Transverse colon (tissue), 4 donors: ENCODE results near the gene ZFAND2B. TPM values are rescaled to one million over a fixed set of nuclear protein-coding genes. Genes with fewer than 3 reads are reported as not detected.

Experiments
- DNase-seq: peaks from one replicate; pipeline ENCODE4 v3.0.0-alpha.2; 2019
- H3K27ac ChIP-seq, 4 donors: fragments of 200-600 bp; sonication (generic); 2 replicates each; pipeline ENCODE4 v1.5.1; 2016 to 2018; ENCODE audit warnings: inconsistent platforms in 4 of 4
- H3K27me3 ChIP-seq: fragments of 200-600 bp; sonication (generic); 2 replicates; pipeline ENCODE4 v1.5.1; 2017; ENCODE audit warnings: inconsistent platforms
- H3K36me3 ChIP-seq, 4 donors: fragments of 200-600 bp; sonication (generic); 2 replicates each; pipeline ENCODE4 v1.5.1; 2017 to 2019; ENCODE audit warnings: inconsistent platforms in 4 of 4
- H3K4me1 ChIP-seq, 4 donors: fragments of 200-600 bp; sonication (generic); 2 replicates each; pipeline ENCODE4 v1.5.1; 2017 to 2020; ENCODE audit warnings: inconsistent platforms in 4 of 4
- H3K4me3 ChIP-seq, 4 donors: fragments of 200-600 bp; sonication (generic); 1 replicate in 1 of 4; 2 replicates in 3 of 4; pipeline versions ENCODE4 v1.5.1 to v1.6.1; 2017 to 2019; ENCODE audit warnings: inconsistent platforms in 4 of 4
- H3K9me3 ChIP-seq, 2 donors: fragments of 200-600 bp; sonication (generic); 2 replicates each; pipeline ENCODE4 v1.5.1; 2017 to 2019; ENCODE audit warnings: inconsistent platforms in 2 of 2
- EP300 ChIP-seq: sonication (generic); formaldehyde crosslinking; IDR thresholded peaks from one replicate; pipeline ENCODE4 v1.6.1; 2017; ENCODE audit warnings: antibody characterized with exemption, low read depth
- POLR2A ChIP-seq: fragments of 450-650 bp; IDR thresholded peaks from one replicate; pipeline ENCODE4 v1.6.1; 2016; ENCODE audit warnings: antibody characterized with exemption, mild to moderate bottlenecking, moderate library complexity
- POLR2AphosphoS5 ChIP-seq, 3 donors: sonication (generic); formaldehyde crosslinking; IDR thresholded peaks; one replicate each; pipeline ENCODE4 v1.6.1; 2016; ENCODE audit warnings: antibody characterized with exemption in 3 of 3
- WGBS, 2 donors: methylation state at CpG; one replicate each; pipeline ENCODE4 v1.1.5; 2018; ENCODE audit warnings: low coverage in 1 of 2; 5-methylcytosine and 5-hydroxymethylcytosine counted together
- in situ Hi-C, 4 donors: fragments of 200-750 bp; cut with MboI; loops; one replicate each; pipeline versions ENCODE4 v1.15.0 to v1.15.1; 2017; ENCODE audit warnings: low sequenced_read_pairs in 3 of 4, low pct_ligation_motif_present in 1 of 4, low pct_unique_long_range_greater_than_20kb in 1 of 4
- intact Hi-C: fragments of 100-400 bp; cut with DNase I; formaldehyde crosslinking; loops from one replicate; pipeline ENCODE4 v1.15.1; 2023; ENCODE audit warnings: low total_unique reads
- total RNA-seq, 4 donors: library from RNA; depleted of rRNA; stranded (reverse); fragments of >200 nt; gene quantifications; one replicate each; pipeline ENCODE4 v1.1.0, GENCODE V29; 2016
- TF ChIP-seq, protein P1 (sequence below), 5 experiments: fragments of 200-600 bp in 3 of 5; fragments of 450-650 bp in 2 of 5; sonication (generic) in 3 of 5; IDR thresholded peaks; 1 replicate in 2 of 5; 2 replicates in 3 of 5; pipeline ENCODE4 v1.5.1; 2016 to 2017; ENCODE audit warnings: antibody characterized with exemption in 5 of 5, inconsistent platforms in 3 of 5, mild to moderate bottlenecking in 2 of 5, moderate library complexity in 1 of 5

The ZFAND2B gene
- total RNA-seq, 4 donors from 2014 or later: 90.2 to 156 (median 119) TPM

DNA sequence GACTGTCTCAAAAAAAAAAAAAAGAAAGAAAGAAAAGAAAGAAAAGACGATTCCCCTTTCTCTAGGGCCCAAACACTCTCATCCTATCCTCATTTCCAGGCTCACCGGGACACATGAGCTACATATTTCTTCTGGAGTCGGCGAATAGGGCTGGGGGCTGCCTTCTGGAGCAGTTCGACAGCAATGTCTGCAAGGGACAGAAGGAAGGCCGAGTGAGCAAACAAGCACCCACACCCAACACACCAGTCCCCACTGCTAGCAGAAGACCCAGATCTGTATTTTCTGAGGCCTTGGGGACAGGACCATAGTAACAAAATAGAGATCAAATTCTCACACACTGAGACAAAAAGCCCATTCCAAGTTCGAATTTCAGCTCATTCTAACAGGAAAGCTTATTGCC lies 31.1 kb upstream of the ZFAND2B start:
- WGBS, 2 donors: 68 to 73% methylated on average over 4 to 7 of the region's 7 CpGs
- peaks cover 0 to 25% (median 11%) of the 10 kb centered on the region in 4 donors for H3K36me3 ChIP-seq
- H3K9me3 ChIP-seq: no peaks in the 10 kb centered on the region
- peak overlapping the region; percentile 93 to 100 (median 96) for H3K27ac ChIP-seq
- TF ChIP-seq, protein P1, sequence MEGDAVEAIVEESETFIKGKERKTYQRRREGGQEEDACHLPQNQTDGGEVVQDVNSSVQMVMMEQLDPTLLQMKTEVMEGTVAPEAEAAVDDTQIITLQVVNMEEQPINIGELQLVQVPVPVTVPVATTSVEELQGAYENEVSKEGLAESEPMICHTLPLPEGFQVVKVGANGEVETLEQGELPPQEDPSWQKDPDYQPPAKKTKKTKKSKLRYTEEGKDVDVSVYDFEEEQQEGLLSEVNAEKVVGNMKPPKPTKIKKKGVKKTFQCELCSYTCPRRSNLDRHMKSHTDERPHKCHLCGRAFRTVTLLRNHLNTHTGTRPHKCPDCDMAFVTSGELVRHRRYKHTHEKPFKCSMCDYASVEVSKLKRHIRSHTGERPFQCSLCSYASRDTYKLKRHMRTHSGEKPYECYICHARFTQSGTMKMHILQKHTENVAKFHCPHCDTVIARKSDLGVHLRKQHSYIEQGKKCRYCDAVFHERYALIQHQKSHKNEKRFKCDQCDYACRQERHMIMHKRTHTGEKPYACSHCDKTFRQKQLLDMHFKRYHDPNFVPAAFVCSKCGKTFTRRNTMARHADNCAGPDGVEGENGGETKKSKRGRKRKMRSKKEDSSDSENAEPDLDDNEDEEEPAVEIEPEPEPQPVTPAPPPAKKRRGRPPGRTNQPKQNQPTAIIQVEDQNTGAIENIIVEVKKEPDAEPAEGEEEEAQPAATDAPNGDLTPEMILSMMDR (IDR thresholded peaks at IDR 0.05): no peak
- TF ChIP-seq POLR2A: no peak
- no peak for TF ChIP-seq POLR2AphosphoS5 (IDR thresholded peaks at IDR 0.05)
- TF ChIP-seq EP300: no peak
- in situ Hi-C loops: loop anchor here in 2 of 4 donors (10.0 kb wide), 1 partner anchor 119 kb away; no protein-coding TSS in a partner anchor
- DNase-seq: no peak
- no peaks in the 10 kb centered on the region for H3K27me3 ChIP-seq
- H3K4me1 ChIP-seq: peaks cover 14 to 47% (median 27%) of the 10 kb centered on the region in 4 donors
- peak overlapping the region in 2 of 4 donors; percentile 57 to 87 for H3K4me3 ChIP-seq
- intact Hi-C loops: no loop called here

- H3K4me1 ChIP-seq: peaks cover 14 to 46% (median 27%) of the 10 kb centered on the region in 4 donors
- peak overlapping the region; percentile 93 to 100 (median 96) for H3K27ac ChIP-seq
- peak overlapping the region; percentile 57 to 100 (median 92) for H3K4me3 ChIP-seq
- H3K36me3 ChIP-seq: peaks cover 0 to 29% (median 14%) of the 10 kb centered on the region in 4 donors
- 2 to 3% methylated on average over 4 to 27 of the region's 45 CpGs for WGBS, 2 donors
- TF ChIP-seq EP300 (no peak), POLR2AphosphoS5 (IDR thresholded peaks at IDR 0.05) (no peak)
- TF ChIP-seq, protein P1 (IDR thresholded peaks at IDR 0.05): peak in 4 of 5 experiments; percentile 7 to 44 (median 14)
- intact Hi-C loops (loop anchor here (2.0 kb wide), 1 partner anchor 105 kb away; no protein-coding TSS in a partner anchor), in situ Hi-C loops (loop anchor here in 2 of 4 donors (10.0 kb wide), 1 partner anchor 119 kb away; no protein-coding TSS in a partner anchor)
- DNase-seq: peak; percentile 74
- no peaks in the 10 kb centered on the region for H3K27me3 ChIP-seq
- H3K9me3 ChIP-seq: no peaks in the 10 kb centered on the region
Observed at GRCh38 chr2:219175928-219176817, 30.4 kb upstream of the ZFAND2B start.

GRCh38 chr2:219176818-219177551 lies 29.6 kb upstream of the ZFAND2B start, which contains the start of gene CNPPD1:
Gene CNPPD1, minus strand, starts transcription at chr2:219176925. Its CDS starts 97 bp downstream, at chr2:219176828.
- no peaks in the 10 kb centered on the region for H3K27me3 ChIP-seq
- H3K4me1 ChIP-seq: peaks cover 14 to 48% (median 29%) of the 10 kb centered on the region in 4 donors
- peaks cover 0 to 37% (median 19%) of the 10 kb centered on the region in 4 donors for H3K36me3 ChIP-seq
- peak within 1 kb of the TSS; percentile 57 to 100 (median 92) for H3K4me3 ChIP-seq
- 0% methylated on average over 6 to 66 of the region's 69 CpGs for WGBS, 2 donors
- TF ChIP-seq EP300 (no peak), POLR2A (peak; percentile 95), POLR2AphosphoS5 (IDR thresholded peaks at IDR 0.05) (peak; percentile 91 to 98 (median 97))
- TF ChIP-seq, protein P1 (IDR thresholded peaks at IDR 0.05): peak in 1 of 5 experiments; percentile 0
- in situ Hi-C loops (loop anchor here in 2 of 4 donors (10.0 kb wide), 1 partner anchor 118 kb away; no protein-coding TSS in a partner anchor), intact Hi-C loops (loop anchor here (2.0 kb wide), 1 partner anchor 104 kb away; no protein-coding TSS in a partner anchor)
- no peaks in the 10 kb centered on the region for H3K9me3 ChIP-seq
- DNase-seq: peak; percentile 93
- H3K27ac ChIP-seq: peak within 1 kb of the TSS; percentile 93 to 100 (median 96)
